Breast epithelium (tissue), 4 donors: ENCODE data around the gene HOXD13. TPM values are rescaled to one million over a fixed set of nuclear protein-coding genes. Genes with fewer than 3 reads are reported as not detected.

Experiments
- DNase-seq, 2 donors: peaks; one replicate each; pipeline ENCODE4 v3.0.0-alpha.2; 2019; ENCODE audit warnings: low spot score in 2 of 2
- H3K27ac ChIP-seq, 2 donors: fragments of 200-600 bp; sonication (generic) in 1 of 2; one replicate each; pipeline ENCODE4 v1.5.1; 2016 to 2019; ENCODE audit warnings: mild to moderate bottlenecking in 1 of 2
- H3K27me3 ChIP-seq, 2 donors: fragments of 200-600 bp; sonication (generic) in 1 of 2; one replicate each; pipeline versions ENCODE4 v1.5.1 to v1.6.0; 2017 to 2019; ENCODE audit warnings: control low read depth in 1 of 2, mild to moderate bottlenecking in 1 of 2
- H3K36me3 ChIP-seq: fragments of 200-600 bp; one replicate; pipeline ENCODE4 v1.5.1; 2019
- H3K4me1 ChIP-seq, 2 donors: fragments of 200-600 bp; sonication (generic); one replicate each; pipeline ENCODE4 v1.5.1; 2016 to 2019; ENCODE audit warnings: control low read depth in 1 of 2
- H3K4me3 ChIP-seq, 3 donors: fragments of 200-600 bp; sonication (generic); 1 replicate in 2 of 3; 2 replicates in 1 of 3; pipeline ENCODE4 v1.5.1; 2016 to 2019; ENCODE audit warnings: mild to moderate bottlenecking in 3 of 3, moderate library complexity in 2 of 3
- H3K9me3 ChIP-seq, 2 donors: fragments of 200-600 bp; sonication (generic) in 1 of 2; one replicate each; pipeline ENCODE4 v1.5.1; 2016 to 2019; ENCODE audit warnings: control low read depth in 1 of 2
- CTCF ChIP-seq, 3 donors: fragments of 450-650 bp; IDR thresholded peaks; one replicate each; pipeline ENCODE4 v1.5.1; 2016 to 2017; ENCODE audit warnings: antibody characterized with exemption in 3 of 3, mild to moderate bottlenecking in 3 of 3, moderate library complexity in 3 of 3
- POLR2A ChIP-seq: fragments of 450-650 bp; IDR thresholded peaks from one replicate; pipeline ENCODE4 v1.6.1; 2016; ENCODE audit warnings: antibody characterized with exemption, mild to moderate bottlenecking, moderate library complexity
- POLR2AphosphoS5 ChIP-seq, 3 donors: sonication (generic); formaldehyde crosslinking; IDR thresholded peaks; one replicate each; pipeline ENCODE4 v1.6.1; 2017; ENCODE audit warnings: antibody characterized with exemption in 3 of 3
- intact Hi-C: fragments of 100-400 bp; cut with DNase I; formaldehyde crosslinking; loops from one replicate; pipeline ENCODE4 v1.15.1; 2023; ENCODE audit warnings: low total_unique reads
- total RNA-seq, 3 donors: library from RNA; depleted of rRNA; stranded (reverse); fragments of >200 nt; gene quantifications; one replicate each; pipeline ENCODE4 v1.1.0, GENCODE V29; 2016

Gene HOXD13
- total RNA-seq, 3 donors from 2014 or later, result not detected

DNA sequence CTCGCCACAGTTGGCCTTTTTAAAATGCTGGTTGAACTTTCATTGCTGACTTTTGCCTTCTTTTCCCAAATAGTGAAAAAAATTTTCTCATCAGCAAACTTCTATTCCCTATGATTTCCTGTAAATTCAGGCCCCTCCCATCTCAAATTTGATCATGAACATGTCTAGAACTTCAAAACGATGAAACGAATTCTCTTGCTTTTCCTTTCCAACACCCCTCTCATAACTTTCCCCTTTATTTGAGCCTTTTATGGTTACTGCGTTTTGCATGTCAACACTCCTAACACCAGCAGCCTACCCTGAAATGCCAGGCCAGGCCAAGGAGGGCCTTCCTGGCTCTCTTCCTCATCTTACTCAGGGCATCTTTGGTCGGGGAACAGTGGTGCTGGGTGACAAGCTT lies 1.7 kb upstream of the HOXD13 start:
- intact Hi-C loops, result no loop called here
- H3K4me1 ChIP-seq, result peaks cover 5% of the 10 kb centered on the region in 2 donors
- no peak overlapping the region for H3K27ac ChIP-seq
- DNase-seq, result no peak
- no peaks in the 10 kb centered on the region for H3K9me3 ChIP-seq
- no peak for TF ChIP-seq CTCF (IDR thresholded peaks at IDR 0.05)
- TF ChIP-seq POLR2AphosphoS5 (IDR thresholded peaks at IDR 0.05), result no peak
- TF ChIP-seq POLR2A, result no peak
- peaks cover 16 to 99% of the 10 kb centered on the region in 2 donors for H3K27me3 ChIP-seq
- no peak overlapping the region for H3K4me3 ChIP-seq
- no peaks in the 10 kb centered on the region for H3K36me3 ChIP-seq

GRCh38 chr2:176091329-176092258 lies 927 bp upstream of the HOXD13 start:
- TF ChIP-seq POLR2A (no peak), POLR2AphosphoS5 (IDR thresholded peaks at IDR 0.05) (no peak), CTCF (IDR thresholded peaks at IDR 0.05) (no peak)
- Histone ChIP-seq H3K4me1 (peaks cover 5% of the 10 kb centered on the region in 2 donors), H3K27me3 (peaks cover 12 to 99% of the 10 kb centered on the region in 2 donors), H3K9me3 (no peaks in the 10 kb centered on the region), H3K4me3 (no peak overlapping the region), H3K27ac (no peak overlapping the region), H3K36me3 (no peaks in the 10 kb centered on the region)
- intact Hi-C loops, result no loop called here
- no peak for DNase-seq

DNA sequence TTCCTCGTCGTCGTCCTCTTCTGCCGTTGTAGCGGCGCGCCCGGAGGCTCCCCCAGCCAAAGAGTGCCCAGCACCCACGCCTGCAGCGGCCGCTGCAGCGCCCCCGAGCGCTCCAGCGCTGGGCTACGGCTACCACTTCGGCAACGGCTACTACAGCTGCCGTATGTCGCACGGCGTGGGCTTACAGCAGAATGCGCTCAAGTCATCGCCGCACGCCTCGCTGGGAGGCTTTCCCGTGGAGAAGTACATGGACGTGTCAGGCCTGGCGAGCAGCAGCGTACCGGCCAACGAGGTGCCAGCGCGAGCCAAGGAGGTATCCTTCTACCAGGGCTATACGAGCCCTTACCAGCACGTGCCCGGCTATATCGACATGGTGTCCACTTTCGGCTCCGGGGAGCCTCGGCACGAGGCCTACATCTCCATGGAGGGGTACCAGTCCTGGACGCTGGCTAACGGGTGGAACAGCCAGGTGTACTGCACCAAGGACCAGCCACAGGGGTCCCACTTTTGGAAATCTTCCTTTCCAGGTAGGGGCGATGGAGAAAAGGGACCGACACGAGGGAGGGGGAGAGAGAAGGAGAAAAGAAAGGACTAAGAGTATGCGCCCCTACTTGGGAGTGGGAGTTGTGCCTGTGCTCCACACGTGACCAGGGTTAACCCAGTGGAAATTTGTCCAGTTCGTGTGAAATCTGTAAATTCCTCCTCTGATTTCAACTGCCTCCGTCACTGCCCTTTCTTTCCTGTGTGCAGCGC lies 800 bp downstream of the HOXD13 start:
- Histone ChIP-seq H3K36me3 (no peaks in the 10 kb centered on the region), H3K4me3 (peak overlapping the region; percentile 10 to 63 (median 35)), H3K4me1 (peaks cover 5 to 6% of the 10 kb centered on the region in 2 donors), H3K27ac (no peak overlapping the region), H3K27me3 (peaks cover 14 to 99% of the 10 kb centered on the region in 2 donors), H3K9me3 (no peaks in the 10 kb centered on the region)
- DNase-seq, result no peak
- TF ChIP-seq POLR2A (no peak), CTCF (IDR thresholded peaks at IDR 0.05) (no peak), POLR2AphosphoS5 (IDR thresholded peaks at IDR 0.05) (no peak)
- intact Hi-C loops, result no loop called here

GRCh38 chr2:176093898-176094249 lies 1.4 kb downstream of the HOXD13 start:
- H3K9me3 ChIP-seq, result no peaks in the 10 kb centered on the region
- H3K27me3 ChIP-seq, result peaks cover 18 to 99% of the 10 kb centered on the region in 2 donors
- no peak for DNase-seq
- peaks cover 5 to 11% of the 10 kb centered on the region in 2 donors for H3K4me1 ChIP-seq
- H3K27ac ChIP-seq, result no peak overlapping the region
- H3K4me3 ChIP-seq, result no peak overlapping the region
- H3K36me3 ChIP-seq, result no peaks in the 10 kb centered on the region
- TF ChIP-seq POLR2AphosphoS5 (IDR thresholded peaks at IDR 0.05) (no peak), CTCF (IDR thresholded peaks at IDR 0.05) (no peak), POLR2A (no peak)
- intact Hi-C loops, result no loop called here

GRCh38 chr2:176094349-176094748 lies 1.8 kb downstream of the HOXD13 start:
- H3K4me3 ChIP-seq, result no peak overlapping the region
- peaks cover 5 to 11% of the 10 kb centered on the region in 2 donors for H3K4me1 ChIP-seq
- no peak for DNase-seq
- no peaks in the 10 kb centered on the region for H3K36me3 ChIP-seq
- H3K27me3 ChIP-seq, result peaks cover 22 to 99% of the 10 kb centered on the region in 2 donors
- no peak overlapping the region for H3K27ac ChIP-seq
- TF ChIP-seq POLR2A, result no peak
- no peak for TF ChIP-seq POLR2AphosphoS5 (IDR thresholded peaks at IDR 0.05)
- no peak for TF ChIP-seq CTCF (IDR thresholded peaks at IDR 0.05)
- H3K9me3 ChIP-seq, result no peaks in the 10 kb centered on the region
- intact Hi-C loops, result no loop called here
